H1 (cell line): Measurements from ENCODE around the gene MED31.

ENCODE experiments used
- EZH2 ChIP-seq: fragments of 200-600 bp; sonication (generic); IDR thresholded peaks from 2 replicates; pipeline ENCODE4 v1.7.1; 2012; ENCODE audit warnings: low read depth, mild to moderate bottlenecking, moderate library complexity, low read length, inconsistent platforms; ENCODE audit not compliant: severe bottlenecking
- FOSL1 ChIP-seq: IDR thresholded peaks from 2 replicates; pipeline ENCODE4 v1.6.1; 2011; ENCODE audit warnings: mild to moderate bottlenecking, low read depth, low read length, moderate library complexity; ENCODE audit not compliant: insufficient read depth
- MAX ChIP-seq: IDR thresholded peaks from 2 replicates; pipeline ENCODE4 v1.6.1; 2012; ENCODE audit warnings: inconsistent platforms
- TF ChIP-seq, protein P1 (sequence below), 3 experiments: IDR thresholded peaks; 1 replicate in 2 of 3; 2 replicates in 1 of 3; pipeline versions ENCODE4 v1.5.1 to v1.6.1; 2011; ENCODE audit warnings: low read length in 3 of 3, mild to moderate bottlenecking in 3 of 3, inconsistent platforms in 2 of 3, low read depth in 1 of 3, moderate library complexity in 1 of 3; ENCODE audit not compliant: insufficient read depth in 1 of 3; ENCODE audit errors: control extremely low read depth in 1 of 3

DNA sequence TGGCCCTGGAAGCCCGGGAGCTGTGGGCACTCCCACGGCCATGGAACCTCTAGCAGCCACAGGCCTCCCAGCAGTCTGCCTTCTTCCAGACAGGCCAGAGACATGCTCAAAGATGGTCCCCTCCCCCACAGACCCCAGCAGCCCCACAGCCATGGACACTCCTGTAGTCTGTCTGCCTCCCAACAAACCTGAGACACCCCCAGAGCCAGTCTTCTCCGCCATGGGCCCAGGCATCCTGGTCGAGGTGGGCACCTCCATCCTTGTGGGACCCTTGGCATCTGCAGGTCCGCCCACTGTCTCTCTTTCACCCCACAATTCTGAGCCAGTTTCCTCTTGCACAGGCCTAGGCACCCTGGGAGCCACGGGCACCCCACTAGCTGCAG is 14.0 kb downstream of the MED31 start:
- no peak for TF ChIP-seq MAX
- TF ChIP-seq, protein P1, sequence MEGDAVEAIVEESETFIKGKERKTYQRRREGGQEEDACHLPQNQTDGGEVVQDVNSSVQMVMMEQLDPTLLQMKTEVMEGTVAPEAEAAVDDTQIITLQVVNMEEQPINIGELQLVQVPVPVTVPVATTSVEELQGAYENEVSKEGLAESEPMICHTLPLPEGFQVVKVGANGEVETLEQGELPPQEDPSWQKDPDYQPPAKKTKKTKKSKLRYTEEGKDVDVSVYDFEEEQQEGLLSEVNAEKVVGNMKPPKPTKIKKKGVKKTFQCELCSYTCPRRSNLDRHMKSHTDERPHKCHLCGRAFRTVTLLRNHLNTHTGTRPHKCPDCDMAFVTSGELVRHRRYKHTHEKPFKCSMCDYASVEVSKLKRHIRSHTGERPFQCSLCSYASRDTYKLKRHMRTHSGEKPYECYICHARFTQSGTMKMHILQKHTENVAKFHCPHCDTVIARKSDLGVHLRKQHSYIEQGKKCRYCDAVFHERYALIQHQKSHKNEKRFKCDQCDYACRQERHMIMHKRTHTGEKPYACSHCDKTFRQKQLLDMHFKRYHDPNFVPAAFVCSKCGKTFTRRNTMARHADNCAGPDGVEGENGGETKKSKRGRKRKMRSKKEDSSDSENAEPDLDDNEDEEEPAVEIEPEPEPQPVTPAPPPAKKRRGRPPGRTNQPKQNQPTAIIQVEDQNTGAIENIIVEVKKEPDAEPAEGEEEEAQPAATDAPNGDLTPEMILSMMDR (IDR thresholded peaks at IDR 0.05; ENCODE audit: control extremely low read depth in 1 of 3, insufficient read depth in 1 of 3, low read depth in 1 of 3, low read length in 3 of 3): no peak
- no peak for TF ChIP-seq EZH2
- TF ChIP-seq FOSL1: no peak
